SIG-M5 treated with dmso at 0.1 percent for 504 hours (cell line): ENCODE measurements around the gene MYO1D.
A peak's percentile ranks its signal among the peaks of the same experiment; 100 is the strongest.

ENCODE experiments used
- DNase-seq: peaks from one replicate; lab custom pipeline; 2025; ENCODE audit not compliant: unreplicated experiment; lab: John Stamatoyannopoulos, UW

Gene MYO1D

DNA sequence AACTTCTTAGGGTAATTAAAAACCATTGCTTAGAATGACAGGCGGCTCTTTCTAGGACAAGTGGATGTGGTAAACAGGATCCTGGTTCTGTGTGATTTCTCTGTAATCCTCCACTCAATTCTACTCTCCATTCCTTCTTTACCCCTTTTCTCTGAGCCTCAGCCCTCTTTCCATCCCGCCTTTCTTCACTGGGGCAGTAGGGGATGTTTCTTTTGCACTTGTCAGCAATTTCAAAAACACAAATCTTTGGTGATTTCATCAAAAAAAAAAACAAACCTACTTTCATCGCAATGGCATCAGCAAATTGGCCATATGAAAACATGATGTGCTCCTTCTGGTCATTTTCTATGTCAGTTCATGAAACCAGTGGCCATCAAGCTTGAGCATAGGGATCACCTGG is 285.5 kb downstream of the MYO1D start:
- DNase-seq = no peak

DNA sequence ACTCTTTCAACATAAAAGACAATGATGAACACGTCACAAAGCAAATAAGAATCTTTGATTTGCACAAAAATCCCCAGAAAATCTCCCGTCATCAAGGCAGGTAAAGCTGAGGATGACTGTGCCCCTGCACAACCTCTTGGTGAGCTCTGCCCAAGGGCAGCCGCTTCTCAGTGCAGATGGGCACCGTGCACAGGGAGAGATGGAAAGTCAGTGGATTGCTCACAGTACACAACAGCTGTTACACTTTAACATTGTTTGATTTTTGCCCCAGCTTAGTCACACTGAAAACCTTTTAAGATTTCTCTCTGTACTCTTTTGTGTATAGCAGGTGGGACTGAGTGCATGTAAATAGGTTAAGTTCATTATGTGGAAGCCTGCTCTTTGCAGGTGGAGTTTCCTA is 285.9 kb downstream of the MYO1D start:
- no peak for DNase-seq

DNA sequence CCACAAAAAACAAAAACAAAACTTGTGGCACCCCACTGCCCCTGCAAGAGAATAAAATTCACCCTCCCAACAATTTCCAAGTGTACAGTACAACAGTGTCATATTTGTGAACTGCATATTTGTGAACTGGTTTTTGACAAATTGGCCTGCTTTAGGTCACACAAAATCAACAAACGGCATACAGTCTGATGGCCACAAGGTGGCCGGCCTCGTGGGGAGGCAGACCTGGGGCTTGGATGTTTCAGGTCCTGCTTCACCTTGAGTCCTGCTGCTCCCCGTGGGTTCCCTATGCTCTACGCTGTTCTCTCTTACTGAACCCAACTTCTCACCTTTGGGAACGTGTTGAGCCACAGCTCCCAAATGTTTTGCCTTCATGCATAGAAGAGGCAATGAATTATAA is 287.9 kb downstream of the MYO1D start:
- DNase-seq = peak; percentile 5

DNA sequence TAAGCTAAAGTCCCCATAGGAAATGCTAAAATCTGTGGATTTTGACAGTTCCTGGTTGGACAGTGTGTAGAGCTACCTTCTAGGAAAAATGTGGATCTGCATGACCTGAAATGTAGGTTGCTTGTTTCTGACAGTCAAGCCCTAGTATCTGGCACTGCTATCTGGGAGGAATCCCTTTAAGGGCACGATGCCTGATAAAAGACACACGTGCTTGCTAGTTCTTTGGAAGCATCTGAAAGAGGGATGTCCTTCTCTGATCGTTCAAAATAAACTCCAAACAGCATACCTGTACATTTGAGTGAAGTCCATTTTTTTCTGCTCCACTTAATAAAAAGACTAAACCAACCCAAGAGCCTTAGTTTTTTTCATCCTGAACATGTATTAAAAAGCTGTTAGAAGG is 288.8 kb downstream of the MYO1D start:
- no peak for DNase-seq

DNA sequence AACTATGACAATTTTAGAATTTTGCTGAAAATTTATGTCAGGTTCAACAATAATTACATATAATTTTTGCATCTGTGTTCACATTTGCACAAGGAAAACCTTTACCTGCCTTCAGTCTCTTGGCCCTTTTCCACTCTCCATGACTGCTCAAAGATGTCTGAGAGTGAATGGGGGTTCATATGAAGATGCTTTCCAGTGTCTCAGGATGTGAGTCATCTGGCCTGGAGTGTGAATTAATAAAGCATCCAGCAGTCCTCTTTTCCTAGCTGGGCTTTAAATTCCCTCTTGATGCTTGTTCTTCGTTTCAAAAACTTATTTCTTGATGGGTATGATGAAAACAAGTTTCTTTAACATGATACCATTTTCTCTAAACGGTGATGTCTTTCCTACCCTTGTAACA is 290.3 kb downstream of the MYO1D start:
- DNase-seq = no peak

DNA sequence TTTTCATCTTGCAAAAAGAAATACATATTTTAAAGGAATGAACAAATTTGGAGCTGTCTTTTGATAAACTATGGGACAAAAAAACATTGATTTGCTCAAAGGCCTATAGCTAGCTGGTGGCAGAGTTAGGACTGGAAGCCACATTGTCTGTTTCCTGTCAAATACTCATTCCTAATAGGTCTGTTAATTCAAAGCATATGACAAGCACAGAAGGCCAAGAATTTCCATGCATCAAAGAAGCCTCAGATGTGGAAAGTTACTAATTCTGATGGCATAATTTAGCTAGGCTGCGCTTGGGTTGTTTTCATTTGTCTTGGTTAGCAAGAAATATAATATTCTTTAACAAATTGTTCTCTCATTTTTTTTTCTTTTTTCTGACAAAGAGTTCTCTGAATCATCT is 292.1 kb downstream of the MYO1D start:
- DNase-seq = no peak

DNA sequence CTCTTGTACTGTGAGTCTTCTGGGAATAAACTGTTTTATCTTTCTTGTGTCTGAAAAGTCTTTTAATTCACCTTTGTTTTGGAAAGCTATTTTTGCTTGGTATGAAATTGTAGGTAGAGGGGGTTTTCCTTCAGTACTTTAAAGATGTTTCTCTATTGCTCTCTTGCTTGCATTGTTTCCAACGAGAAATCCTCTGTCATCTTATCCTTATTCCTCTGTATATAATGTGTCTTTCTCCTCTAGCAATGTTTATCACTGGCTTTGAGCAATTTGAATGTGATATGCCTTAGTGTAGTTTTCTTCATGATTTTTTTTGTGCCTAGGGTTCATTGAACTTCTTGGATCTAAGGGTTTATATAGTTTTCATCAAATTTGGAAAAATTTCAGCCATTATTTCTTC is 293.9 kb downstream of the MYO1D start:
- DNase-seq = no peak

DNA sequence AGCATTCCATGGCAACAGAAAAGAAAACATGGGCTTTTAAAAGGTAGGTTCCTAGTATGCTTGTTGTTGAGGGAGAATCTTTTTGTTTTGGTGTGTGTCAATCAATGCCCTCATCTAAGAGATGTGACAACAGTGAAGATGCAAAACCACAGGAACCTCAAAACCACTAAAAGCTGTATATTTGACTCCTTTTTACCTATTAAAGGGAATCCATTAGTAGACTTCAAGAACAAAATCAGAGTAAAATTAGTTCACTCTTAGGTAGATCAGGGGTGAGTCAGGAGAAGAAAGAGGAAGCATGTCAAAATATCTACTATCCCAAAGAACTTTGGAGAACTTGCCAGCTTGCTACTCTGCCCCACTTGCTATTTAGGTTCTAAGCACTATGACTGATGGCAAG is 301.1 kb downstream of the MYO1D start:
- DNase-seq = peak; percentile 14

DNA sequence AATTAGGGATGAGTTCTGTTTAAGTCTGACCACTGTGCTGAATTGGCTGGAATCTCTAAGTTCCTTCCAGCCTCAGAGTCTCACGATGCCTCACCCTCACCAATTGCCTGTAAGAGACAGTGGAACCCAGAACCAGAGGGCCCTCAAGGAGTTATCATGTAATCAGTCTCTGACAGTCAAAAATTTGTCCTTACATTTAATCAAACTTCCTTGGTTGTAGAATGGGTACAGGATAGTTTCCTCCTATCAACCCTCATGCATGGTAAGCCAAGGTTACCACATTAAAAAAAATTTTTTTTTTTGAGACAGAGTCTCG is 306.9 kb downstream of the MYO1D start:
- DNase-seq = no peak

DNA sequence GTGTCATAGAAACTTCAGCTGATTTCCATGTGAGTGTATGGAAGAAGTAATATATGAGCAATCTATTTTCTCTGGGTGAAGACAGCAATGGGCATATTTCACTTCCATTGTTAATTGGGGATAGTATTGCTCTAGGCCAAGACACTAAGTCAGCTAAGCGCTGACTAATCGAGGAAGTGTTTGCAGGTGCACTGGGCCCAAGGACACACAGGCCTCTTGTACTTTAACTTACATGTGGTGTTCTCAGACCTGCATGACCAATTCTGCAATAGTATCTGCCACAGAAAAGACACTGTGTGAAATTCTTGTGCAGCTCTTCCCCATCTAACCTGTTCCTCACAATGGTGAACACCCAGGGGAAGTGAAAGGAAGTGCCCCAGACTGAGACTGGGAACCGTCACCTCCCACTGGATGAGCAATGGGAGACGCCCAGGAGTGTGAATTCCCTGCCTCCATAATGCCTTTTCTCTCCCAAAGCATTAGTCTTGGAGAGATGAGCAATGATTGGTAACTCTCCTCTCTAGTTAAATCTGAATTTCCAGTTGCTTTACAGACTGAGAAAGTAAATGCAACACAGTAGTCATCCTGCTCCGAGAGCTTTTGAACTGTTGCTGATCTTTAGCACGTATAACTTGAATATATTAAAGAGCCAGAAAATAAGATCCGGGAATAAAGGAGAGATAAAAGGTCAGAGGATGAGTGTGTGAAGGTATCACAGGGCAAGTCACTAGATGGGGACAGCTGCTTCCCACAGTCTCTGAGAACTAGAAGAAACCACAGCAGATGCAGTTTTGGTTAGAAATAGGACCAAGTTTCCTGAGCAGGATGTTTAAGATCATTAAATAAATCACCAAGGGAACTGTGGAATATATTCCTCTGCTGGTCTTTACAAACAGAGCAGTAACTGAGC is 307.5 kb downstream of the MYO1D start:
- DNase-seq = no peak

DNA sequence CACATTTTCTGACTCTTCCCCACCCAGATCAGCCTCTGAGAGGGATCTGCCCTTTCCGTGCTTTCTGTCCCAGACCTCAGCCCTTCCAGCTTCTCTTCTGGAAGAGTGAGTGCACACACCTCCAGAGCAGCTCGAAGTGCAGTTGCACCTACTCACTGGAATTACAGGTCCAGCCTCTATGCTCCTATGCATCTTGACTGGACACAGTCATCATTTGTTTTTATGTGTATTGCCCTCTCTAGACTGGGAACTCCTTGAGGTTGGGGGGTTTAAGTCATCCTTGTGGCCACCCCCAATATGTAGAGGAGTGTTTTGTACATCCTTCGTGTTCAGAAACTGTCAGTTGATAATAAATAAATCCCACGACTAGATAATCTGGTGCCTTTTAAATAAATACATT is 308.2 kb downstream of the MYO1D start:
- no peak for DNase-seq

DNA sequence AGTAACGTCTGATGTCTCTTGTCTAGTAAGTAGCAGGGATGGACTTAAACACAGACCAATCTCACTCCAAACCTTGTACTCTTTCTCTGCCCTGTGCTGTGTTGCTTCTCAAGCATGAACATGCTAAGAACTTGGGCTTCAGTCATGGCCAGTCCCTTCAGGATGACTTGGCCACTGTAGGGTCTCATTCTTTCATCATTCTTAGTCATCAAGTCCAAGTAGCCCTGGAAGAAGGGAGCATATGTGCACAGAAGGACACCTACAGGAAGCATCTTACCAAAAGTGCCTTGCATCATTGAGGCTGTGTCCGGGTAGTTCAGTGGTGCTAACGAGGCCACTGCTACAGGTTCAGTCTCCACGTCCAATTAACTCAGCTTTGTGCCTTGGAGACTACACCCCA is 309.4 kb downstream of the MYO1D start:
- no peak for DNase-seq

DNA sequence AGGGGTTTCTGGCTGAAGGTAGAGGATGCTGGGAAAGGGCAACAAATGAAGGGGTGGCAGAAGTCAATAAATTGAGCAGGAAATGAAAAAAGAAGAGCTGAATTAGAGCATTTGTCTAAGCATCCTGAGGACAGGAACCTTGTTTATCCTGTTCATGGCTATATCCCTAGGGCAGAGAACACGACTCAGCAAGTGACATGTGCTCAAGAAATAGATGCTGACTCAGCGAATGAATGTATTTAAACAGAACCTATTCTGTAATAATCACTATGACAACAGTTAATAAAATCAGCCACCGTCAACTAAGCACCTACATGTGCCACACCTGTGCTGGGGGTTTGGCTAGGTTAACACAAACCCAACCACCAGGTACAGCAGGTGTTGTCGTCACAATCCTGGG is 309.8 kb downstream of the MYO1D start:
- no peak for DNase-seq

DNA sequence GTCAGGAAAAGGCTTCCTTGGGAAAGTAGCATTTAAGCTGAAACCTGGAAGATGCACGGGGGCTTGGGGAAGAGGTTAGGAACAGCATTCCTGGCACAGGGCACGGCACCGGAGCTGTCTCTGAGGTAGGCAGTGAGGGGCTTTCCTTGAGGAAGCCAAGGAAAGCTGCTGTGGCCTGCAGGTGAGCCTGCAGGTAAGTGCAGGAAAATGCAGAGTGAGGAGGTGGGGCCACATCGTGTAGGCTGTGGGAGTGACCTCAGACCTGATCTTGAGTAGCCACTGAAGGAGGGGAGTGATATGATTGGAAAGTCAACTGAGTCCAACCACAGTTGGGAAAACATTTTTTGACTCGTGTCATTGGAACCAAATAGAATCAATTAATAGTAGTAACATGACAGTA is 310.6 kb downstream of the MYO1D start:
- no peak for DNase-seq

DNA sequence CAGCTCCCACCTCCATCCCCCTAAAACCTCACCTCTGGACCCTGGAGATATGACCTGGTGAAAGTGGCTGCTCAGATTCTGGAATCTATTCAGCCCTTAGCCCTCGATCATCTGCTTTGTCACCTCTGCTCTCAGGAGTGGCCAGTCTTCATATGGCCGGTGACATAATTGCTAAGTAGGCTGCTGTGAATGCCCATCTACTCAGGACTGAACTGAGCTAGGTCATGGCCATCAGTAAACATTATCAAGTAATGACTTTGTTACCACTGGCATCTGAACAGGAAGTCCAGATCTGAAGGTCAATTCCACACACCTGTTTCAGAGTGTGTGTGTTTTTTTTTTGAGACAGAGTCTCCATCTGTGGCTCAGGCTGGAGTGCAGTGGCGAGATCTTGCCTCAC is 311.5 kb downstream of the MYO1D start:
- no peak for DNase-seq

DNA sequence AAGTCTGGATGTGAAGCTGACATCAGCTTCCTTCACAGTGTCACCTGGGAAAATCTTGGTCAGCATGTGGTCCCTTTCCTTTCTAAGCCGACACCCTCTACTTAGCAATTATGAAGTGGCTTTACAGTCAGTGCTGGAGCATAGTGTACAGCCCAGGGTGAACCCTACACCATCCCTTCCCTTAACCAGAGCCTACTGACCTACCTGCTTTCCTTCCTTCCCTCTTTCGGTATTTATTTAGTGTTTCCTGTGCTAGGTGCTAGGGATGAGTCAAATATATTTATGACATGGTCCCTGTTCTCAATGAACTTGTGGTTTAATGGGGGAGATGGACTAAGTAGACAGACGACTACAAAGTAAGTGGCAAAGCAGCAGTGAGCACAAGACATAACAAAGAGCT is 312.6 kb downstream of the MYO1D start:
- DNase-seq = no peak

DNA sequence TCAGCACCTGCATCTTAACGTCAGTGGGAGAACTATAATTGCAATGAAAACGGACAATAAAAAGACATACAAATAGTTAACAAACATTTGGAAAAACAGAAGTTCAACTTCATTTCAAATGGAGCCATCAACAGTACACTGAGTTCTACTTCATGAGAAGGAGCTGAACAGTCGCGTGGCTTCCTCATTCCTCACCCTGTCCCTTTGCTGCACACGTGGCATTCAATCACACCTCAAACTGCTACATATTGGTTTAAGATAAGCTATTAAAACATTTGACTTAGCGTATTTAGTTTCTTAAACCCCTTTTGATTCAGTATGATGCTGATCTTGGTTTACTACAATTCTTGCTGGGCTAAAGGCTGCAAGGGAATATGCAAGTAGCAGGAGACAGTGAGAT is 313.3 kb downstream of the MYO1D start:
- no peak for DNase-seq

DNA sequence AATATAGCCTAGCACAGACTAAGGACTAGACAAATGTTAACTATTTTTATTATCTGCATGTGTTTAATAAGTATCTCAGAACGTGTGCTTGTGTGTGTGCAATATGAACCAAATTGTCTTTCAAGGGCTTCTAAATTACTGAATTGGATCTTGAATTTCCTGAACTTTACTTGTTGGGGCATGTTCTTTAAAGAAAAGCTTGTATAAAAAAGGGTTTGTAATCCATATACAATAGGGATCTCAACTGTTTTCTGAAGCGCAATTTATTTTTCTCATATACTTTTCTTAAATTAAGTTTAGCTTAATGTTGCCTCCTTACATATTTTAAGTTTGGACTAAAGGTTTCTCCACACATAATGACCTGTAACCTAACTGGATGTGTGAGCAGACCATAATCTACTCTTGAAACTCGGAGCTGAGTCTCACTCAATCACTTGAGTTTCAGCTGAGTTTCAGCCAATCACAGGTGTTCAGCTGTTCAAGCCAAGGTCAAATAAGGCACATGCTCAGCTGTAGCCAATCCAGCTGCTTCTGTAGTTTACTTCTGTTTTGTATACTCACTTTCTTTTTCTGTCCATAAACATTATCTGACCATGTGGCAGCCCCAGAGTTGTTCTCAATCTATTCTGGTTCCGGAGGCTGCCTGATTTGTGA is 317.8 kb downstream of the MYO1D start:
- no peak for DNase-seq

DNA sequence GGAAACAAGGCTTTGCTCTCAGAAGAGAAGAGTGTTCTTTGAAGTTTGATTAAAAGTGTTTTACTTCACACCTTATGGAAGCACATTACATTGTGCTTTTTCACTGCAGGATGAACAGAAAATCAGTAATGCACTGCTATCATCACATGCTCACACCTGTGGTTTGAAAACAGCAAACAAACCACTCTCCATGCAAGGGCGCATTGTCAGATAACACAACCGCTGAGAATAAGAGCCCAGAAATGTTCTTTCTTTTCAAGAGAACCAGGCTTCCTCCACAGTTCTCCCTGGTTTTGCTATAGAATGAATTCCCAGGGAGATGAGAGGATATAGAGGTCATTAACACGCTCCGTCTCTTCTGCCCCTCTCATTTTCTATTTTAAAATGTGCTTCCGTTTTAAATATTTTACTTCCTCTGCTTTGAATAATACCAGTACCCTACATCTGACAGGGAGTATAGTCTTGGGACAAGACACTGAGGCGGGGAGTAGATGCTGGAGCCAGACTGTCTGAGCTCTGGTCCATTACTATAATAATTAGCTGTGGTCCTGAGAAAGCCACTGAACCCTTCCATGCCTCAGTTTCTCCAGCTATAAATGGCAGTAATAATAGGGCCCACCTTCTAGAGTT is 318.5 kb downstream of the MYO1D start:
- DNase-seq = no peak

DNA sequence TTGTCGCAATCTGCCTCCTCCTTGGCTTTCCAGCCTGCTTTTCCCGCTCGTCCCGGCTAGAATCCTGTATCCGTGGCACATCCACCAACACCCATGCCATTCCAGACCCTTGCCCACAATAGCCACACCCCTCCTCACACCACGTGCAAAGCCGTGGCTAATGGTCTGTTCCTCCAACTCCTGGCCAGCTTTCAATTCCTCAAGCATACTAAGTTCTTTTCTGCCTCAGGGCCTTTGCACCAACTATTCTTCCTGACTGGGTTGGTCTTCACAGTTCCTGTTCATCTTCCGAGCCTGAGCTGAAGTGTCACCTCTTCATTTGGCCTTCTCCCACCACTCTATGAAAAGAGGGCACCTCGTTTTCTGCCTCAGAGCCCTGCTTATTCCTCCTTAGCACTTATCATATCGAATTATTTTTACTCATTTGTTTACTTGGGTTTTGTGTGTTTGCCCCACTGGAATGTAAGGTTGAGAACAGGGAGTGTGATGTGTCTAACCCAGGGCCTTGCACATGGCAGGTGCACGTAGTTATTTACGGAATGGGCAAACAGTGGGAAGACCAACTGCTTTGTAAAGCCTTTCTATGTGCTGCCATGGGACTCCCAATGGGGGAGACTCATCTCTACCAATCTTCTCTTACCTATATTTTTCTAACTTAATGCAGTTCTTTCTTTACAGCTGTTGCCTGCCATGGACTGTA is 321.2 kb downstream of the MYO1D start:
- DNase-seq = no peak

DNA sequence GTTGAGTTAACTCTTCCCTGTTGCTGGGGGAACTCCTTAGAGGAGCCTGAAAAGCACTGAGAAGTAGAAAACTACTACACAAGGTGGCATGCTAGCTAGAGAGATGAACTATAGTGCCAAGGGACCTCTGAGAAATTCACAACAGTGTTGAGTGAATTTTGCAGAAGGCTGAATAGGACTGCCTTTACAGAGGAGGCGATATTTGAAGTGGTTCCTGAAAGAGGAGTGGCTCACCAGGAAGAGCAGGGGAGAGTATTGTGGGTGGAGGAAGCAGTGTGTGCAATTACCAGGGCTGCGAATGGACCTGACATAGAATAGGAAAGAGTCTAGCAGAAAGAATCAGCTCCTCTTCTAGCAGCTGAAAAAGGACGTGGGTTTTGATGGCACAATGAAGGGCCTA is 323.8 kb downstream of the MYO1D start:
- no peak for DNase-seq

DNA sequence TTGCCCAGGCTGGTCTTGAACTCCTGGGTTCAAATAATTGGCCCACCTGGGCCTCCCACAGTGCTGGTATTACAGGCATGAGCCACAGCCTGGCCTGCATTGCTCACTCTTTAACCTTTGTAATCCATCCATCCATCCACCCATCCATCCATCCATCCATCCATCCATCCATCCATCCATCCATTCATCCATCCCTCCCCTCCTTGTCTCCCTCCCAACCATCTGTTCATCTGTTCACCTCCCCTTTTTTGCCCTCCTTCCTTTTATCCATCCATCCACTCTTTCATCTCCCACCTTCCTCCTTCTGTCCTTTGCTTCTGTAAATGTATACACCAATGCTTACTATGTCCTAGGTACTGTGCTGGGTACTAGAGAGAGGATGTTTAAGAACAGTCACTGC is 324.6 kb downstream of the MYO1D start:
- DNase-seq = no peak
